Dedifferentiated amniotic fluid mesenchymal stem cell (primary cell): Measurements from ENCODE around the gene ATXN1.

Source experiments
- DNase-seq: peaks from one replicate; pipeline ENCODE4 v3.0.0-alpha.2; 2016; ENCODE audit errors: extremely low spot score

Gene ATXN1

DNA sequence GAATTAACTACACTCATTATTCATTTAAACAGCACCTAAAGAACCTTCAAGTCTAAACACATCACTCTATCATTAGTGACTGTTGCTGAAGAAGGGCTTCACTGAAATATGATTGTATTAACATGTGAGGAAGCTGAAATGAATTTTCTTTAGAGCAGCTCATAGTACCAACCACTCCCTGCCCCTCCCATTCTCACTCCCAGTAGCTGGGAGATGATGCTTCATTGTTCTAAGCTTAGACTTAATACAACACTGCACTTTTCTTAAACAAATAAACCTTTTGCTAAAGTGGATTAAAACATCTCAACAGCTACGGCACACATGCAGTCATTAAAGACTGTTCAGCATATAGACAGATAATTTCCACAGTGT, 63.1 kb downstream of the ATXN1 start:
- DNase-seq: no peak

DNA sequence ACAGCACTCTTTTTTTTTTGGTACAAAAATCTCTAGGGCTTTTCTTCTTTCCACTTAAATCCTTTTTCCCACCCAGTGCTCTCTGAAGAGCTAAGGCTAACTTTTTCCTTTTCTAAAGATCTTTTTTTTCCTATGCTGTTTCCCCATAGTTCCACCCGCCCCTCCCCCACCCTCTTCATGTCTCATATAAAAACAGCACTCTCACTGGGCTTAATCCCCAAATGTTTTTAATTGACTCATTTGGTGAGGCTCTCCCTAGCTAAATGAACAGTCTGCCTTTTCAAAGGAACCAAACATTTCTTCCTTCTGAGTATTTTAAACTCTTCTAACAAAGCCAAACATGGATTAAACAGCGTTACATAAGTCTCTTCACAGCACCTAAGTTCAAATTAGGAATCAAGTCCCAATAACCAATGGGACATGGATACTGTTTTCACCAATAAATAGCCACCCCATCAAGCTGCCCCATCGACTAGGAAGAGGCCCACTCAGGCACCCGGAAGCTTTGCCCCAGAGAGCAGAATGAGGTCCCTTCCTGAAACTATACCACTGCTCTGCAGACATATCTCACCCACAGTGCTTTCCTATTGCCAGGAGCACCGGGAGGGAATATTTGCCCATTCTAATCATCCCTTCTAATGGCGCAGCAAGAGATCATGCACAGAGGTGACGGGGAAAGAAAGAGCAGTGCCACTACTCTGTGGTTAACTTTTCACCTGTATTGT, 63.7 kb downstream of the ATXN1 start:
- DNase-seq: no peak

- DNase-seq: no peak
Observed at GRCh38 chr6:16696496-16696895, 64.8 kb downstream of the ATXN1 start.

DNA sequence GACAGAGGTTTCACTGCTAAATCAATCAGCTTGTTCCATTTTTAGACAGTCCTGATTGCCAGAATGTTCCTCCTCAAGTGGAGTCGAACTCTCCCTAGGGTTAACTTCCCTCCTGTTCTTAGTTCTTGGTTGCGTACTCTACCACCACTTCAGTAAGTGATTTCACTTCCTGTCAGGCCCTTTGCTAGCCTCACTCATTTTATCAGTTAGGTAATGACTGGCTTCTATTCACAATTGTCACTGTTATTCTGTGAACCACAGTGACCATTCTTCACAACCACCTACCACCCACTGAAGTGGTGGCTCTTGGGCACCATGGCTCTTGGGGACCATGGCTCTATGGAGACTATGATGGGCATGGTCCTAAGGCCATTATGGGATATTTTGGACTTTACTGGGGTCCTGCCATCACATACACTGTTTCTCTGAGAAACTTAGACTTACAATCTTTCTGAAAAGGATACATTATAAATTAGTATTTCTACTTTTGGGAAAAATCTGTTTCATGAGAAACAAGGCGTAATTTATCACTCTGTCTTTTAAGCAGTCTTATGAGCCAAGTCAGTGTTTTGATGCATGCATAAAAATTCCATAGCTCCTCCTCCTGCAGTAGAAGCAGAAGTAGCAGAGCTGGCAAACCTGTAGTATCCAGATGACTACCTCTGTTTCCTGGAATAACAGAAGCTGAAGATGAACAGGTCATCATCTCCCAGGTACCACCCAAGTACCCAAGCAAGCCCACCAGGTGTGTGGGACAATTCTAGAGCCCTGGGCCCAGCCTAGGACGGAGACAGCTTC, 66.3 kb downstream of the ATXN1 start:
- DNase-seq: no peak

DNA sequence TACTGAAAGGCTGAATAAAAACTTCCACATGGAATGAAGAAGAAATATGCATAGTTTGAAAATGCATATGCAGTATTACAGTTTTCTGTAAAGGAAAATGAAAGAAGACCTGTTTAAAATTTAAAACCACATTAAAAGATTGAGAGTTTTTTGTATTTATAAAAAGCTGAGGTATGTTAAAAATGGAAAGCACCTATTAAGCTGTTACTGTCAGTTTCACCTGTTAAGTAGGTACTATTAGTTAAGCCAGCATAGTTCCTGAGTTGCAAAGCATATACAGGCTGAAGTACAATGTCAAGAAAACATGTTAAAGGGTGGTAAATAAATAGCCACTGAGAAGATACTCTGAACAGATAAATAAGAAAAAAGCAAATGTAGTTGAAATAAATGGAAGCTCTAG, 69.9 kb downstream of the ATXN1 start:
- no peak for DNase-seq

DNA sequence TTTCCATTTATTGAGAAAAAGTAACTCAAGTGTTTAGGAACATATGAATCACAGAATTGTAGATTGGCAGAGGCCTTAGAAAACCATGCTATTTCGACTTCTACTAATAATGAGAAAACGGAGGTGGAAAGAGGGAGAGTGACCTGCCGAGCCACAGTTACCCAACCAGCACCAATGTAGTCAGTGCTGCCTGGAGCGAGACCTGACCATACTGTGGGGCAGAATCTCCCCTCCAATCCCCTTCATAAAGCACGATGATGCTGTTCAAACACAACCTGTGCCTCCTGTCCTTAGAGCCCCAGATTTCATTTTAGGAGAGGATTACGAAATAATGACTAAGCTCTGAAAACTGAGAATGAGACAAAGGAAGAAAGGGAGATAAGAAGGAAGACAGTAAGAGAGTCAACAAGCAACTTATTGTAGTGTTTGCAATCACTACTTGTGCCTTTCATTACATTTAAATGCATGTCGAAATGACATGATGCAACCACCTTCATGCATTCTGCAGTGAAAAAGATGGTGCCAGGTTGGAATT, 70.6 kb downstream of the ATXN1 start:
- DNase-seq: no peak

- no peak for DNase-seq
Observed at GRCh38 chr6:16689788-16690607, 71.3 kb downstream of the ATXN1 start.

DNA sequence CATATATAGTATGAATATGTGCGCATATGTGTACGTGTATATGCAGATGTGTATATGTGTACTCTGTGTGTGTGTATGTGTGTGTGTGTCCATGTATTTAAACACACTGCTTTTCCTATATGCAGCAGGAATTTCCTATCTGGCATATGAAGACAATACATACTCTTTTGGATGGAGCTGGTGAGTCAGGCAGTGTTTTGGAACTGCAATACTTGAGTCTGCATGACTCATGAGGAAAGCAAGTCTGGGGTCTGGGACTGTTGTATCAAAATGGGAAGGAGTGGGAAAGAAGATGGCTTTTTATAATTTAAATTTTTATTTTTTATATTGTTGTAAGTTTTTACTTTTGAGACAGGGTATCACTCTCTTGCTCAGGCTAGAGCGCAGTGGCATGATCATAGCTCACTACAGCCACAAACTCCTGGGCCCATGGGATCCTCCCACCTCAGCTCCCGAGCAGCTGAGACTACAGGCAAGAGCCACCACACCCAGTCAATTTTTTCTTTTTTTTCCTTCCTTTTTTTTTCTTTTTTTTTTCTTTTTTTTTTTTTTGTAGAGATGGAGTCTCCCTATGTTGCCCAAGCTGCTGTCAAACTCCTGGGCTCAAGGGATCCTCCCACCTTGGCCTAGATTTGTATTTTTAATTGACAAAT, 72.2 kb downstream of the ATXN1 start:
- peak; percentile 86 for DNase-seq

GRCh38 chr6:16688436-16688835, 72.8 kb downstream of the ATXN1 start:
- DNase-seq: no peak

- DNase-seq: no peak
Observed at GRCh38 chr6:16687045-16687444, 74.2 kb downstream of the ATXN1 start.

GRCh38 chr6:16684896-16685554, 76.2 kb downstream of the ATXN1 start:
- peak; percentile 74 for DNase-seq

GRCh38 chr6:16684195-16684689, 77.0 kb downstream of the ATXN1 start:
- DNase-seq: no peak

DNA sequence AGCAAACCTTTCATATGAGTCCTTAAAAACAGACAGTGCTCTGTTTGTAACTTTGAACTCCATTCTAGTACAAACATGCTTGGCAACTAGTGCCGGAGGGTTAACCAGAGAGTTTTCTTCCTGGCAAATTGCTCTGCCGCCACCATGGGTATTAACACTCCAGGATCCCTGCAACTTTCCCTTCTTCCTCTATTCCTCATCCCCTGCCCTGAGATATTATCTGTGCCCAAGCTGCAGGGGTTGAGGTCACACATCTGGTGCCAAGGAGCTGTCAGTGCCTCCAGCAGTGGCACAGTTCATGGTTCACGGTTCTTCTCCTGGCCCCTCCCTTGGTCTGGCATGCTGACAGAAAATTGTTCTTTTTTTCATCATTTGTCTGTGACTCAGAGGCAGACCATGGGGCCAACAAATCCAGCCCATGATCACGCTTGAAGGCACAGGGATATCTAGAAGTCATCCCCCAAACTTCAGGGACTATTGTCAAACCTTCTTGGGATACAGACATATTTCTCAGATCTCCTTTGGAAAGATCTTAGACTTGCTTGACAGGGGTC, 77.5 kb downstream of the ATXN1 start:
- peak; percentile 46 for DNase-seq

- DNase-seq: peak; percentile 84
Observed at GRCh38 chr6:16681260-16681873, 79.9 kb downstream of the ATXN1 start.

GRCh38 chr6:16679050-16679449, 82.2 kb downstream of the ATXN1 start:
- no peak for DNase-seq

DNA sequence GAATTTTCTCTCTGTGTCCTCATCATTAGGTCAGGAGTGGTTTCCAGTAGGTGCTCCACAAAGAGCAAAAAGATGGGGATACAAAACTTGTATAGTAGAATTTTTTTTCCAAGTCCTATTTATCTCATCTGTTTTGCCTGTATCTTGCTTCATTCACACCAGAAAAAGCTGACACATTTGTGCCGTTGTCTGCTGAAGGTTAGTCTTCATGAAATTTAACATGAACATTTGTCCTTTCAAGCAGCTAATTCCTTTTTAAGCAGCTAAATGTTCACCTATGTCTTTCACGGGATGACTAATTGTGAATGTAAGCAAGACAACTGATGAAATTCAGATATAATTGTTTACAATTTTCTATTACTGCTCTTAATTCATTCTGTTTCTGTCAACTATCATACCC, 83.8 kb downstream of the ATXN1 start:
- no peak for DNase-seq

GRCh38 chr6:16676978-16677377, 84.3 kb downstream of the ATXN1 start:
- DNase-seq: no peak

- no peak for DNase-seq
Observed at GRCh38 chr6:16676376-16676775, 84.9 kb downstream of the ATXN1 start.

DNA sequence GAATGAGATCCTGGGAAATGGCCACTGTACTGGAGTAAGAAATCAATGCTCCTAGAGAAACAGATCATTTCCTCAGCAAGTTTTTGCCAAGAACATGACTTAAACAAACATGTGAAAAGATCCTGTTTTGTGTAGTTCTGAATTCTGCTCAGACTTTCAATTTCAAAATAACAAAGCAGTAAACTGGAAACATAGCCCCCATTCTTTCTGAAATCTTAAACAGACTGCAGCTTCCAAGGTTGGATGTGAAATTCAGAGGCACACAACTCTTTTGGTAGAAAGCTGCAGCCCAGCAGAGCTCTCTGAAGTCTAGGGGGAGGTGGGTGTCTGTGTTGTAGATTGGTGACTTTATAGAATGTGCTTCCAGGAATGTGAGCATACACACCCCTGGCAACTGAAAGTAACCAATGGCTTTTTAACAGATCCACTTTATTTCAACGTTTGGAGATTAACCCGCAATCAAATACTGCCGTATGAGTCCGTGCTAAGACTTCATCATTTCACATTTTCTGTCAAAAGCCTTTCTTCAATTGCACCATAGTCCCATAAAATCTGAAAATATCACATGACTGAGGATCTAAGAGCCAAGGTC, 86.4 kb downstream of the ATXN1 start:
- no peak for DNase-seq
